SK-N-SH (cell line): ENCODE results near the gene PSTPIP1. TPM values are rescaled to one million over a fixed set of nuclear protein-coding genes. Genes with fewer than 3 reads are reported as not detected.

Experiments
- CTCF ChIA-PET: fragments of 300-600, 350-600 bp; formaldehyde crosslinking; extraction: SDS; loops from one replicate; lab custom pipeline; 2021; lab: Yijun Ruan, JAX
- POLR2A ChIA-PET: fragments of 350-600 bp; sonication (Branson Sonifier 250); formaldehyde crosslinking; extraction: SDS; loops from one replicate; lab custom pipeline; 2020; ENCODE audit warnings: antibody characterized with exemption, inconsistent platforms; lab: Yijun Ruan, JAX
- DNase-seq: peaks from one replicate; pipeline ENCODE4 v3.0.0; 2012
- H2AFZ ChIP-seq: fragments of 200-600 bp; sonication (generic); 2 replicates; pipeline ENCODE4 v1.8.1; 2016; ENCODE audit warnings: antibody characterized with exemption, mild to moderate bottlenecking, low read depth
- H3F3A ChIP-seq: fragments of 200-600 bp; sonication (generic); replicated peaks from 2 replicates; pipeline ENCODE3; 2016; ENCODE audit warnings: antibody characterized with exemption, mild to moderate bottlenecking; ENCODE audit not compliant: insufficient read depth
- H3K27ac ChIP-seq, 2 experiments: fragments of 200-500 bp in 1 of 2; fragments of 200-600 bp in 1 of 2; sonication (Bioruptor generic) in 1 of 2; sonication (generic), shearing (Covaris generic) in 1 of 2; 2 replicates each; pipeline versions ENCODE4 v1.5.1 to v1.6.1; 2014 to 2016; ENCODE audit warnings: low read depth in 2 of 2, inconsistent platforms in 1 of 2, low read length in 1 of 2, mild to moderate bottlenecking in 1 of 2, mixed read lengths in 1 of 2
- H3K27me3 ChIP-seq: fragments of 200-600 bp; sonication (generic), shearing (Covaris generic); 2 replicates; pipeline ENCODE4 v1.6.1; 2016; ENCODE audit warnings: mixed run types; ENCODE audit not compliant: insufficient read depth
- H3K36me3 ChIP-seq, 2 experiments: fragments of 200-500 bp in 1 of 2; fragments of 200-600 bp in 1 of 2; sonication (Bioruptor generic) in 1 of 2; sonication (generic) in 1 of 2; replicated peaks in 1 of 2; 2 replicates each; pipeline versions ENCODE3 to v1.5.1; 2014 to 2016; ENCODE audit warnings: low read length in 1 of 2, mild to moderate bottlenecking in 1 of 2; ENCODE audit not compliant: insufficient read depth in 2 of 2, control insufficient read depth in 1 of 2
- H3K4me1 ChIP-seq, 2 experiments: fragments of 200-500 bp in 1 of 2; fragments of 200-600 bp in 1 of 2; sonication (Bioruptor generic) in 1 of 2; sonication (generic), shearing (Covaris generic) in 1 of 2; 2 replicates each; pipeline versions ENCODE4 v1.5.1 to v1.6.1; 2014 to 2016; ENCODE audit warnings: low read depth in 1 of 2, low read length in 1 of 2, mixed run types in 1 of 2; ENCODE audit not compliant: insufficient read depth in 2 of 2, control insufficient read depth in 1 of 2
- H3K4me2 ChIP-seq: fragments of 200-600 bp; sonication (generic), shearing (Covaris generic); 2 replicates; pipeline ENCODE4 v1.6.1; 2017; ENCODE audit warnings: mixed run types
- H3K4me3 ChIP-seq, 2 experiments: fragments of 200-500 bp in 1 of 2; fragments of 200-600 bp in 1 of 2; sonication (Bioruptor generic) in 1 of 2; sonication (generic), shearing (Covaris generic) in 1 of 2; 2 replicates each; pipeline versions ENCODE4 v1.5.1 to v1.8.1; 2014 to 2016; ENCODE audit warnings: low read depth in 2 of 2, inconsistent platforms in 1 of 2, low read length in 1 of 2, mild to moderate bottlenecking in 1 of 2, mixed read lengths in 1 of 2, moderate library complexity in 1 of 2
- H3K79me2 ChIP-seq: fragments of 200-600 bp; sonication (generic); 2 replicates; pipeline ENCODE4 v1.8.1; 2017; ENCODE audit warnings: mild to moderate bottlenecking; ENCODE audit not compliant: insufficient read depth
- H3K9ac ChIP-seq: fragments of 200-600 bp; sonication (generic); 2 replicates; pipeline ENCODE4 v1.6.1; 2017; ENCODE audit warnings: mixed run types
- H3K9me2 ChIP-seq: fragments of 200-600 bp; sonication (generic); 2 replicates; pipeline ENCODE4 v1.6.1; 2017; ENCODE audit warnings: mixed run types
- H3K9me3 ChIP-seq: fragments of 200-600 bp; sonication (generic); 2 replicates; pipeline ENCODE4 v1.6.1; 2017; ENCODE audit warnings: mixed run types, mild to moderate bottlenecking, moderate library complexity
- H4K20me1 ChIP-seq: fragments of 200-600 bp; sonication (generic); 2 replicates; pipeline ENCODE4 v1.6.1; 2017; ENCODE audit warnings: mild to moderate bottlenecking, mixed run types; ENCODE audit not compliant: insufficient read depth
- CTCF ChIP-seq: fragments of 200-600 bp; sonication (generic); IDR thresholded peaks from 2 replicates; pipeline ENCODE4 v1.6.1; 2017; ENCODE audit warnings: antibody characterized with exemption, mild to moderate bottlenecking, moderate library complexity
- ELF1 ChIP-seq: IDR thresholded peaks from 2 replicates; pipeline ENCODE4 v1.4.0; 2012
- FOSL2 ChIP-seq: IDR thresholded peaks from 2 replicates; pipeline ENCODE4 v1.4.0; 2012; ENCODE audit warnings: low read depth, mild to moderate bottlenecking, moderate library complexity, borderline replicate concordance
- FOXJ3 ChIP-seq: sonication (generic); formaldehyde crosslinking; IDR thresholded peaks from 2 replicates; pipeline ENCODE4 v1.5.1; 2020; ENCODE audit warnings: mild to moderate bottlenecking, missing genetic modification reagents
- GATA2 ChIP-seq: sonication (generic); formaldehyde crosslinking; IDR thresholded peaks from 2 replicates; pipeline ENCODE4 v1.5.0; 2020; ENCODE audit warnings: mild to moderate bottlenecking, missing genetic modification reagents
- IRF3 ChIP-seq: fragments of 150-350 bp; IDR thresholded peaks from 2 replicates; pipeline ENCODE4 v1.6.1; 2016; ENCODE audit warnings: mild to moderate bottlenecking, low read depth, low read length
- JUND ChIP-seq: IDR thresholded peaks from 2 replicates; pipeline ENCODE4 v1.4.0; 2012
- MEF2A ChIP-seq: IDR thresholded peaks from 2 replicates; pipeline ENCODE4 v1.4.0; 2012; ENCODE audit warnings: low read depth, borderline replicate concordance
- RAD21 ChIP-seq: IDR thresholded peaks from 2 replicates; pipeline ENCODE4 v1.6.1; 2012; ENCODE audit warnings: mild to moderate bottlenecking, low read length
- RCOR1 ChIP-seq: fragments of 150-350 bp; IDR thresholded peaks from 2 replicates; pipeline ENCODE4 v1.6.1; 2017; ENCODE audit warnings: antibody characterized with exemption, low read length
- RFX5 ChIP-seq: IDR thresholded peaks from 2 replicates; pipeline ENCODE4 v1.6.1; 2012; ENCODE audit warnings: mild to moderate bottlenecking, improper control_type of control experiment, low read length
- SIN3A ChIP-seq: IDR thresholded peaks from 2 replicates; pipeline ENCODE4 v1.6.1; 2012; ENCODE audit warnings: low read depth, mild to moderate bottlenecking, low read length, moderate library complexity, borderline replicate concordance
- YY1 ChIP-seq: IDR thresholded peaks from 2 replicates; pipeline ENCODE4 v1.4.0; 2012; ENCODE audit warnings: low read depth, mild to moderate bottlenecking
- WGBS: methylation state at CpG from one replicate; pipeline ENCODE4 v1.1.6; 2017; ENCODE audit warnings: low lambda C conversion rate; 5-methylcytosine and 5-hydroxymethylcytosine counted together
- polyA plus RNA-seq, 3 experiments: library from polyadenylated mRNA; depleted of rRNA; stranded (reverse); fragments of >200 nt; gene quantifications; 2 replicates each; pipeline ENCODE4 v1.2.3, GENCODE V29; 2012

PSTPIP1 gene
- polyA plus RNA-seq, 1 of the 3 experiments (the other 2 are of a cell fraction), result 0.69 TPM

DNA sequence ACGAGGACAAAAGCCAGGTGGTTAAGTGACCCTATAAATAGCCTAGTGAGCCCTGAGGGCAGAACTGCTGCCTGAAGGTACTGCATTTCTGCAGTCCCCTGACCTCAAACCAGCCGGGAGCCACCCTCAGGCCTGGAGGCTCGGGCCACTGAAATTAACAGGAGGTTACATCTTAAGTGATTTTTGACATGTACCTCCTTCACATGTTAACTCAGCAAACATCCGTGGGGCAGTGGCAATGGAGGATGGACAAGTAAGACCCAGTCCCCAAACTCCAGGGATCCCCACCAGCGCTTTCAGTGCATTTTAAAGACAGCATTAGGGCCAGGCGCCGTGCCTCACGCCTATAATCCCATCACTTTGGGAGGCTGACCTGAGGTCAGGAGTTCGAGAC is 26.2 kb downstream of the PSTPIP1 start:
- Histone ChIP-seq H3K9me2 (no peaks in the 10 kb centered on the region), H3K36me3 (no peaks in the 10 kb centered on the region), H3K27ac (no peak overlapping the region), H2AFZ (no peak overlapping the region), H4K20me1 (no peaks in the 10 kb centered on the region), H3K9ac (no peak overlapping the region), H3K27me3 (no peaks in the 10 kb centered on the region), H3K4me1 (peaks cover 10 to 15% of the 10 kb centered on the region in 2 experiments; a peak in 3 of 4 replicates), H3K4me3 (no peak overlapping the region), H3K9me3 (no peaks in the 10 kb centered on the region), H3K79me2 (no peaks in the 10 kb centered on the region), H3K4me2 (no peak overlapping the region), H3F3A (no peaks in the 10 kb centered on the region)
- CTCF ChIA-PET, result interaction anchor here (1.5 kb wide), 1 partner anchor 47 kb away, joined by 4 read pairs; no protein-coding TSS in a partner anchor
- TF ChIP-seq FOSL2 (no peak), ELF1 (no peak), FOXJ3 (CRISPR knock-in tag) (no peak), CTCF (no peak), SIN3A (no peak), YY1 (no peak), RCOR1 (no peak), GATA2 (CRISPR knock-in tag) (no peak), JUND (no peak), MEF2A (no peak), IRF3 (no peak), RFX5 (no peak)
- POLR2A ChIA-PET, result no interaction called here
- no peak for DNase-seq
- WGBS, result 80% methylated on average over 8 of the region's 9 CpGs

DNA sequence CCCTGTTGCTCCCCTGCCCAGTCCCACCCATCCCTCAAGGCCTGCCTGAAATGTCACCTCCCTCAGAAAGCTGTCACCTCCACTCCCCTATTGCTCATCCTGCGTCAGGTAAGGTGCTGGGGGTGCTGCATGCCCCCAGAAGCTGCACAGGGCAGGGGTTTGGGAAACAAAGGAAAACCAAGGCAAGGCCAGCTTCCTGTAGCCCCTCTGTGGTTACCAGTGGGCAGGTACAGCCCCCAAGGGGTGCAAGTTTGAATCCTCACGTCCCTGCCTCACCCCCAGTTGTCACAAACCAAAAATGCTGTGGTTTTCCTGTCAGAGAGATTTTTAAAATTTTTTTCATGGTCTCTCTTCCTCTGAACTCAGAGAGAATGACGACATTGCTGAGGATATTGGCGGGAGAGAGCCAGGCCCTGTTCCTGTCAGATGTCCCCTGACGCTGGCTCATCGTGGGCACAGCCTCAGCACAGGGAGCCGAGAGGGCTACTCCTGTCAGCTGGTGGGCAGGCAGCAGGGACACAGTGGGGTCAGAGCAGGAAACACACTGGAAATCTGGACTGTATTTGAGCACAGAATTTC is 27.0 kb downstream of the PSTPIP1 start:
- H3K4me3 ChIP-seq, result no peak overlapping the region
- CTCF ChIA-PET, result interaction anchor here (0.7 to 3.1 kb wide), 6 partner anchors 10 to 521 kb away, joined by 3 to 26 read pairs (median 4); no protein-coding TSS in a partner anchor
- H2AFZ ChIP-seq, result peak overlapping the region; percentile 27; the same call in 1 of the 2 replicates
- no peaks in the 10 kb centered on the region for H3K9me3 ChIP-seq
- H3F3A ChIP-seq, result no peaks in the 10 kb centered on the region
- POLR2A ChIA-PET, result no interaction called here
- no peaks in the 10 kb centered on the region for H3K9me2 ChIP-seq
- TF ChIP-seq RFX5 (no peak), CTCF (no peak), RAD21 (no peak), YY1 (no peak)
- TF ChIP-seq, all 33 proteins: peak for 0
- 45% methylated on average over 7 of the region's 7 CpGs for WGBS
- H3K79me2 ChIP-seq, result no peaks in the 10 kb centered on the region
- no peak overlapping the region; a peak in 1 of 4 replicates for H3K27ac ChIP-seq
- no peaks in the 10 kb centered on the region for H4K20me1 ChIP-seq
- no peaks in the 10 kb centered on the region for H3K36me3 ChIP-seq
- H3K4me1 ChIP-seq, result peaks cover 10 to 15% of the 10 kb centered on the region in 2 experiments; a peak in 3 of 4 replicates
- no peak for DNase-seq
- no peak overlapping the region for H3K9ac ChIP-seq
- H3K27me3 ChIP-seq, result no peaks in the 10 kb centered on the region
- H3K4me2 ChIP-seq, result peak overlapping the region; percentile 49; the same call in 1 of the 2 replicates
